MM.1S (cell line): Measurements from ENCODE around the gene FRMD1.

Experiments used
- DNase-seq: peaks from one replicate; pipeline ENCODE4 v3.0.0-alpha.2; 2015
- H2AFZ ChIP-seq: fragments of 300-600 bp; sonication (generic); 2 replicates; pipeline ENCODE4 v1.6.0; 2016; ENCODE audit warnings: antibody characterized with exemption, low read length
- H3F3A ChIP-seq: fragments of 300-600 bp; sonication (generic); 2 replicates; pipeline ENCODE4 v1.6.1; 2016; ENCODE audit warnings: mild to moderate bottlenecking, antibody characterized with exemption, low read length, moderate library complexity, mixed read lengths; ENCODE audit not compliant: insufficient read depth
- H3K27ac ChIP-seq: fragments of 300-600 bp; sonication (generic); 2 replicates; pipeline ENCODE4 v1.5.1; 2016; ENCODE audit warnings: mild to moderate bottlenecking, low read length
- H3K27me3 ChIP-seq: fragments of 300-600 bp; sonication (generic); replicated peaks from 2 replicates; pipeline ENCODE4 v1.6.0; 2016; ENCODE audit warnings: low read length; ENCODE audit not compliant: insufficient read depth
- H3K36me3 ChIP-seq: fragments of 300-600 bp; sonication (generic); replicated peaks from 2 replicates; pipeline ENCODE4 v1.6.1; 2016; ENCODE audit warnings: mild to moderate bottlenecking, low read length, mixed read lengths; ENCODE audit not compliant: insufficient read depth
- H3K4me1 ChIP-seq: fragments of 300-600 bp; sonication (generic); 2 replicates; pipeline ENCODE4 v1.6.1; 2016; ENCODE audit warnings: low read length, mixed read lengths
- H3K4me2 ChIP-seq: fragments of 300-600 bp; sonication (generic); 2 replicates; pipeline ENCODE4 v1.6.0; 2016; ENCODE audit warnings: low read depth, low read length
- H3K4me3 ChIP-seq: fragments of 300-600 bp; sonication (generic); 2 replicates; pipeline ENCODE4 v1.5.1; 2016; ENCODE audit warnings: low read length, mixed read lengths
- H3K79me2 ChIP-seq: fragments of 300-600 bp; sonication (generic); 2 replicates; pipeline ENCODE4 v1.6.1; 2016; ENCODE audit warnings: mixed run types, low read length, mixed read lengths
- H3K9ac ChIP-seq: fragments of 300-600 bp; sonication (generic); 2 replicates; pipeline ENCODE4 v1.6.1; 2016; ENCODE audit warnings: low read length, mixed read lengths
- H3K9me2 ChIP-seq: fragments of 300-600 bp; sonication (generic); replicated peaks from 2 replicates; pipeline ENCODE4 v1.6.1; 2016; ENCODE audit warnings: mild to moderate bottlenecking, low read length, mixed read lengths; ENCODE audit not compliant: insufficient read depth
- H3K9me3 ChIP-seq: fragments of 300-600 bp; sonication (generic); replicated peaks from 2 replicates; pipeline ENCODE4 v1.6.1; 2016; ENCODE audit warnings: mild to moderate bottlenecking, low read length, mixed read lengths; ENCODE audit not compliant: insufficient read depth
- H4K20me1 ChIP-seq: fragments of 300-600 bp; sonication (generic); 2 replicates; pipeline ENCODE4 v1.6.1; 2016; ENCODE audit warnings: mild to moderate bottlenecking, low read length, moderate library complexity, mixed read lengths; ENCODE audit not compliant: insufficient read depth
- EZH2 ChIP-seq: fragments of 300-600 bp; sonication (generic); optimal IDR thresholded peaks from 2 replicates; pipeline ENCODE3; 2017; ENCODE audit warnings: low read depth, mild to moderate bottlenecking, antibody characterized with exemption, low read length, mixed read lengths
- EZH2phosphoT487 ChIP-seq: fragments of 300-600 bp; sonication (generic); IDR thresholded peaks from 2 replicates; pipeline ENCODE4 v1.6.1; 2018; ENCODE audit warnings: antibody characterized with exemption, low read length
- TF ChIP-seq, protein P1 (sequence below): fragments of 300-600 bp; sonication (generic); IDR thresholded peaks from 2 replicates; pipeline ENCODE4 v1.5.1; 2016; ENCODE audit warnings: antibody characterized with exemption, low read length, mixed read lengths

FRMD1 gene

GRCh38 chr6:168021581-168021980, 57.4 kb downstream of the FRMD1 start:
- H3K4me3 ChIP-seq: no peak overlapping the region
- no peaks in the 10 kb centered on the region for H3K36me3 ChIP-seq
- H3K9ac ChIP-seq: no peak overlapping the region
- no peaks in the 10 kb centered on the region for H3K9me3 ChIP-seq
- no peak overlapping the region for H3K4me2 ChIP-seq
- no peaks in the 10 kb centered on the region for H3K9me2 ChIP-seq
- H3K4me1 ChIP-seq: no peaks in the 10 kb centered on the region
- peaks cover 15% of the 10 kb centered on the region; the same call in 1 of the 2 replicates for H3K27me3 ChIP-seq
- no peak overlapping the region for H2AFZ ChIP-seq
- H3K27ac ChIP-seq: no peak overlapping the region
- no peak for DNase-seq
- H3K79me2 ChIP-seq: no peaks in the 10 kb centered on the region
- no peak for TF ChIP-seq EZH2
- TF ChIP-seq, protein P1, sequence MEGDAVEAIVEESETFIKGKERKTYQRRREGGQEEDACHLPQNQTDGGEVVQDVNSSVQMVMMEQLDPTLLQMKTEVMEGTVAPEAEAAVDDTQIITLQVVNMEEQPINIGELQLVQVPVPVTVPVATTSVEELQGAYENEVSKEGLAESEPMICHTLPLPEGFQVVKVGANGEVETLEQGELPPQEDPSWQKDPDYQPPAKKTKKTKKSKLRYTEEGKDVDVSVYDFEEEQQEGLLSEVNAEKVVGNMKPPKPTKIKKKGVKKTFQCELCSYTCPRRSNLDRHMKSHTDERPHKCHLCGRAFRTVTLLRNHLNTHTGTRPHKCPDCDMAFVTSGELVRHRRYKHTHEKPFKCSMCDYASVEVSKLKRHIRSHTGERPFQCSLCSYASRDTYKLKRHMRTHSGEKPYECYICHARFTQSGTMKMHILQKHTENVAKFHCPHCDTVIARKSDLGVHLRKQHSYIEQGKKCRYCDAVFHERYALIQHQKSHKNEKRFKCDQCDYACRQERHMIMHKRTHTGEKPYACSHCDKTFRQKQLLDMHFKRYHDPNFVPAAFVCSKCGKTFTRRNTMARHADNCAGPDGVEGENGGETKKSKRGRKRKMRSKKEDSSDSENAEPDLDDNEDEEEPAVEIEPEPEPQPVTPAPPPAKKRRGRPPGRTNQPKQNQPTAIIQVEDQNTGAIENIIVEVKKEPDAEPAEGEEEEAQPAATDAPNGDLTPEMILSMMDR: no peak
- TF ChIP-seq EZH2phosphoT487: no peak
- no peaks in the 10 kb centered on the region for H3F3A ChIP-seq
- no peaks in the 10 kb centered on the region for H4K20me1 ChIP-seq

DNA sequence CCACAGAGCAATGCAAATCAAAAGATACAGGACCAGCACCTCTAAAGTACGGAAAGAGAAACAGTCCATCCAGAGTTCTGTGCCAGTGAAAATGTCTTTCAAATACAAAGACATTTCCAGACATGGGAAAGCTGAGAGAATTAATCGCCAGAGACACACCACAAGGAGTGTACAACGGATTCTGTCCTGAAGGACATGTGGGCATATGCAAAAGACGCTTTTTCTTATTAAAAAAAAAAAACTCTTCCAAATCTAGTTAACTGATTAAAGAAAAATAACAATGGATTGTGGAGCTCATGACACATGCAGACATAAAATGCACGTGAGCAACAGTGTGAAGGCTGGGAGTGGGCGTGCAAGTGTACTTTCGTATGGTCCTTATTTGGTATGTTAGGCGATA, 58.8 kb downstream of the FRMD1 start:
- Histone ChIP-seq H3K9me2 (no peaks in the 10 kb centered on the region), H3K79me2 (no peaks in the 10 kb centered on the region), H3K4me1 (no peaks in the 10 kb centered on the region), H3K4me3 (no peak overlapping the region), H3K36me3 (no peaks in the 10 kb centered on the region), H3F3A (no peaks in the 10 kb centered on the region), H4K20me1 (no peaks in the 10 kb centered on the region), H2AFZ (no peak overlapping the region), H3K27me3 (peaks cover 22% of the 10 kb centered on the region; the same call in 1 of the 2 replicates), H3K9ac (no peak overlapping the region), H3K9me3 (no peaks in the 10 kb centered on the region), H3K27ac (no peak overlapping the region), H3K4me2 (no peak overlapping the region)
- DNase-seq: no peak
- TF ChIP-seq, protein P1: no peak
- no peak for TF ChIP-seq EZH2
- no peak for TF ChIP-seq EZH2phosphoT487

DNA sequence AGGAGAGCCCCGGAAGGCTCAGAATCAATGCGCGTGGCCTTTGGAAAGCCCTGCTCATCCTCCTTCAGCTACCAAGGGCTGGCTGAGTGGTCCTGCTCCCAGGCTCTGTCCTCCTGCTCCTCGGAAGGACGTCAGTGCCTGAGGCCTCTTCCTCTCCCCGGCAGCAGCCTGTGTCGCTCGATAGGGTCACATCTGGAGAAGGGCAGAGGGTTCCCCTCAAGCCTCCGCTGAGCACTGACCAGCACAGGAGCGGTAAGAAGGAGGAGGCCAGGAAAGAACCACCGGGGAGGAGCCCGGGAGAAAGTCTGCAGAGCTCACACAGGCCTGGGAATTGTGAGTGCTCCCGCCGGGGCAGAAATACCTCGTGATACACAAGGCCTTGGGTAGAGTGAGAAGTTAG, 60.3 kb downstream of the FRMD1 start:
- Histone ChIP-seq H3K4me3 (no peak overlapping the region), H3K27me3 (peaks cover 22% of the 10 kb centered on the region; the same call in 1 of the 2 replicates), H3K36me3 (no peaks in the 10 kb centered on the region), H3K9ac (no peak overlapping the region), H3K9me2 (no peaks in the 10 kb centered on the region), H4K20me1 (no peaks in the 10 kb centered on the region), H3F3A (no peaks in the 10 kb centered on the region), H3K4me2 (no peak overlapping the region), H3K9me3 (no peaks in the 10 kb centered on the region), H2AFZ (no peak overlapping the region), H3K79me2 (no peaks in the 10 kb centered on the region), H3K4me1 (no peaks in the 10 kb centered on the region), H3K27ac (no peak overlapping the region)
- DNase-seq: no peak
- TF ChIP-seq, protein P1: no peak
- TF ChIP-seq EZH2 (no peak), EZH2phosphoT487 (no peak)
